ENCODE data around the gene PIF1.

DNA sequence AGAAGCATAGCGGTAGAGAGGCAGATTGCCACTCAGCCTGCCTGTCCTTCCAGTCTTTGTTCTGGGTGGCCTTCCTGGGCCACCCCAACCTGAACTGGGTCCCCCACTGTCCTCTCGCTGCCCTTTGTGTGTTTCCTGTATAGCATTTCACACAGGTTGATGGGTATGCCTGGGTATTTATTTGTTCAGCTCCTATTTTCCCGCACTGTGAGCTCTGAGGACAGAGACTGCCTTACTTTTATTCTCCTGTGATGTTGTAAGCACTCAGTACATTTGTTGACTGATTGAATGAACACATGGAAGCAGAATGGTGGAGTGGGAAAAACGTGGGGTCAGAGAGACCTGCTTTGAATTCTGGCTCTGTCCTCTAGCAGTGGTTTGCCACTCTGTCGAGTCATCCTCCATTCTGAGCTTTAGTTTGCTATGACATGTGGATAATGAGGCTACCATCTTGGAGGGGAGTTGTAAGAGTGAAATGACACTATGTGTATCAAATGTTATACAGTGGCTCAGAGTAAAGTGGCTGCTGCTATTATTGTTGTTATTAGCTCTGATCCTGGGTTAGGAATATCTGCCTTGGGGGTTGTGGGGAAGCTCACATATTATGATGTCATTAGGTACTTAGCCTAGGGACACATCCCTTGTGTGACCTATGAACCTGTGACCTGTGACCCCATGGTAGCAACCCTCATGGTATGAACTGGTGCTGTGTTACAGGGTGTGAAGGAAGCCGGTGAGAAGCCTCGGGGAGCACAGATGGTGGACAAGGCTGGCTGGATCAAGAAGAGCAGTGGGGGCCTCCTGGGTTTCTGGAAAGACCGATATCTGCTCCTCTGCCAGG is 22.6 kb upstream of the PIF1 start:
- TF ChIP-seq, protein P1, sequence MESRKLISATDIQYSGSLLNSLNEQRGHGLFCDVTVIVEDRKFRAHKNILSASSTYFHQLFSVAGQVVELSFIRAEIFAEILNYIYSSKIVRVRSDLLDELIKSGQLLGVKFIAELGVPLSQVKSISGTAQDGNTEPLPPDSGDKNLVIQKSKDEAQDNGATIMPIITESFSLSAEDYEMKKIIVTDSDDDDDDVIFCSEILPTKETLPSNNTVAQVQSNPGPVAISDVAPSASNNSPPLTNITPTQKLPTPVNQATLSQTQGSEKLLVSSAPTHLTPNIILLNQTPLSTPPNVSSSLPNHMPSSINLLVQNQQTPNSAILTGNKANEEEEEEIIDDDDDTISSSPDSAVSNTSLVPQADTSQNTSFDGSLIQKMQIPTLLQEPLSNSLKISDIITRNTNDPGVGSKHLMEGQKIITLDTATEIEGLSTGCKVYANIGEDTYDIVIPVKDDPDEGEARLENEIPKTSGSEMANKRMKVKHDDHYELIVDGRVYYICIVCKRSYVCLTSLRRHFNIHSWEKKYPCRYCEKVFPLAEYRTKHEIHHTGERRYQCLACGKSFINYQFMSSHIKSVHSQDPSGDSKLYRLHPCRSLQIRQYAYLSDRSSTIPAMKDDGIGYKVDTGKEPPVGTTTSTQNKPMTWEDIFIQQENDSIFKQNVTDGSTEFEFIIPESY (IDR thresholded peaks at IDR 0.05; ENCODE audit: extremely low read depth, insufficient replicate concordance, low read length), result no peak
- TF ChIP-seq SP1 (IDR thresholded peaks at IDR 0.05; ENCODE audit: low read depth), result no peak
- TF ChIP-seq, protein P2, sequence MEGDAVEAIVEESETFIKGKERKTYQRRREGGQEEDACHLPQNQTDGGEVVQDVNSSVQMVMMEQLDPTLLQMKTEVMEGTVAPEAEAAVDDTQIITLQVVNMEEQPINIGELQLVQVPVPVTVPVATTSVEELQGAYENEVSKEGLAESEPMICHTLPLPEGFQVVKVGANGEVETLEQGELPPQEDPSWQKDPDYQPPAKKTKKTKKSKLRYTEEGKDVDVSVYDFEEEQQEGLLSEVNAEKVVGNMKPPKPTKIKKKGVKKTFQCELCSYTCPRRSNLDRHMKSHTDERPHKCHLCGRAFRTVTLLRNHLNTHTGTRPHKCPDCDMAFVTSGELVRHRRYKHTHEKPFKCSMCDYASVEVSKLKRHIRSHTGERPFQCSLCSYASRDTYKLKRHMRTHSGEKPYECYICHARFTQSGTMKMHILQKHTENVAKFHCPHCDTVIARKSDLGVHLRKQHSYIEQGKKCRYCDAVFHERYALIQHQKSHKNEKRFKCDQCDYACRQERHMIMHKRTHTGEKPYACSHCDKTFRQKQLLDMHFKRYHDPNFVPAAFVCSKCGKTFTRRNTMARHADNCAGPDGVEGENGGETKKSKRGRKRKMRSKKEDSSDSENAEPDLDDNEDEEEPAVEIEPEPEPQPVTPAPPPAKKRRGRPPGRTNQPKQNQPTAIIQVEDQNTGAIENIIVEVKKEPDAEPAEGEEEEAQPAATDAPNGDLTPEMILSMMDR (IDR thresholded peaks at IDR 0.05 in 2 of 3, conservative IDR thresholded peaks at IDR 0.05 in 1 of 3; ENCODE audit: borderline replicate concordance in 1 of 3, insufficient read depth in 1 of 3, low read depth in 2 of 3, low read length in 2 of 3), result no peak
- no peak for TF ChIP-seq YY1 (IDR thresholded peaks at IDR 0.05; ENCODE audit: extremely low read depth, insufficient replicate concordance, low read depth, low read length)
- TF ChIP-seq, protein P3, sequence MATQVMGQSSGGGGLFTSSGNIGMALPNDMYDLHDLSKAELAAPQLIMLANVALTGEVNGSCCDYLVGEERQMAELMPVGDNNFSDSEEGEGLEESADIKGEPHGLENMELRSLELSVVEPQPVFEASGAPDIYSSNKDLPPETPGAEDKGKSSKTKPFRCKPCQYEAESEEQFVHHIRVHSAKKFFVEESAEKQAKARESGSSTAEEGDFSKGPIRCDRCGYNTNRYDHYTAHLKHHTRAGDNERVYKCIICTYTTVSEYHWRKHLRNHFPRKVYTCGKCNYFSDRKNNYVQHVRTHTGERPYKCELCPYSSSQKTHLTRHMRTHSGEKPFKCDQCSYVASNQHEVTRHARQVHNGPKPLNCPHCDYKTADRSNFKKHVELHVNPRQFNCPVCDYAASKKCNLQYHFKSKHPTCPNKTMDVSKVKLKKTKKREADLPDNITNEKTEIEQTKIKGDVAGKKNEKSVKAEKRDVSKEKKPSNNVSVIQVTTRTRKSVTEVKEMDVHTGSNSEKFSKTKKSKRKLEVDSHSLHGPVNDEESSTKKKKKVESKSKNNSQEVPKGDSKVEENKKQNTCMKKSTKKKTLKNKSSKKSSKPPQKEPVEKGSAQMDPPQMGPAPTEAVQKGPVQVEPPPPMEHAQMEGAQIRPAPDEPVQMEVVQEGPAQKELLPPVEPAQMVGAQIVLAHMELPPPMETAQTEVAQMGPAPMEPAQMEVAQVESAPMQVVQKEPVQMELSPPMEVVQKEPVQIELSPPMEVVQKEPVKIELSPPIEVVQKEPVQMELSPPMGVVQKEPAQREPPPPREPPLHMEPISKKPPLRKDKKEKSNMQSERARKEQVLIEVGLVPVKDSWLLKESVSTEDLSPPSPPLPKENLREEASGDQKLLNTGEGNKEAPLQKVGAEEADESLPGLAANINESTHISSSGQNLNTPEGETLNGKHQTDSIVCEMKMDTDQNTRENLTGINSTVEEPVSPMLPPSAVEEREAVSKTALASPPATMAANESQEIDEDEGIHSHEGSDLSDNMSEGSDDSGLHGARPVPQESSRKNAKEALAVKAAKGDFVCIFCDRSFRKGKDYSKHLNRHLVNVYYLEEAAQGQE (IDR thresholded peaks at IDR 0.05; ENCODE audit: low read depth), result no peak
- no peak for TF ChIP-seq POLR2AphosphoS5 (IDR thresholded peaks at IDR 0.05; ENCODE audit: low read depth, low read length)
- no peak for TF ChIP-seq POLR2A (IDR thresholded peaks at IDR 0.05; ENCODE audit: borderline replicate concordance, extremely low read depth, insufficient read depth, insufficient read length)
- no peak for TF ChIP-seq SIN3A (IDR thresholded peaks at IDR 0.05; ENCODE audit: low read depth)
- TF ChIP-seq, protein P4, sequence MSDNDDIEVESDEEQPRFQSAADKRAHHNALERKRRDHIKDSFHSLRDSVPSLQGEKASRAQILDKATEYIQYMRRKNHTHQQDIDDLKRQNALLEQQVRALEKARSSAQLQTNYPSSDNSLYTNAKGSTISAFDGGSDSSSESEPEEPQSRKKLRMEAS (IDR thresholded peaks at IDR 0.05), result no peak

Data from HCT116 (cell line).